ENCODE results near the gene PIK3C2G.

Gene PIK3C2G

DNA sequence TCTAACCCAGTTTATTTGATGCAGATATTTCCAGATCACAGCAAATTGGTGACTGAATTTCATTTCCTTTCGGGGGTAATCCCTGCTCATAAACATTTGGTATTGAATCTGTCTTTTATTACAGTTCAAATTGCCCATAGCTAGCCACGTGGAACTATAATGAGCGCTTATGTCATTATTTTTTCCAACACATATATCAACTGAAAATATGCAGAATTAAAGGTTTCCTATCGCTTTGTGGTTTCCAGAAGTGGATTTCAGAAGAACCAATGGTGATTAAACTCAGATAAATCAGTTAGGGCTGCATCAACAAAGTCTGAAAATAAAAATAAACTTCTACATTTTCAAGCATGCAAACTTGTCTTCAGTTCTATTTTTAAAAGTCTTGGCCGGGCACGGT is 111.9 kb downstream of the PIK3C2G start:
- TF ChIP-seq SIN3A (IDR thresholded peaks at IDR 0.05; ENCODE audit: borderline replicate concordance, insufficient read depth, low read length), result no peak
- TF ChIP-seq, protein P1, sequence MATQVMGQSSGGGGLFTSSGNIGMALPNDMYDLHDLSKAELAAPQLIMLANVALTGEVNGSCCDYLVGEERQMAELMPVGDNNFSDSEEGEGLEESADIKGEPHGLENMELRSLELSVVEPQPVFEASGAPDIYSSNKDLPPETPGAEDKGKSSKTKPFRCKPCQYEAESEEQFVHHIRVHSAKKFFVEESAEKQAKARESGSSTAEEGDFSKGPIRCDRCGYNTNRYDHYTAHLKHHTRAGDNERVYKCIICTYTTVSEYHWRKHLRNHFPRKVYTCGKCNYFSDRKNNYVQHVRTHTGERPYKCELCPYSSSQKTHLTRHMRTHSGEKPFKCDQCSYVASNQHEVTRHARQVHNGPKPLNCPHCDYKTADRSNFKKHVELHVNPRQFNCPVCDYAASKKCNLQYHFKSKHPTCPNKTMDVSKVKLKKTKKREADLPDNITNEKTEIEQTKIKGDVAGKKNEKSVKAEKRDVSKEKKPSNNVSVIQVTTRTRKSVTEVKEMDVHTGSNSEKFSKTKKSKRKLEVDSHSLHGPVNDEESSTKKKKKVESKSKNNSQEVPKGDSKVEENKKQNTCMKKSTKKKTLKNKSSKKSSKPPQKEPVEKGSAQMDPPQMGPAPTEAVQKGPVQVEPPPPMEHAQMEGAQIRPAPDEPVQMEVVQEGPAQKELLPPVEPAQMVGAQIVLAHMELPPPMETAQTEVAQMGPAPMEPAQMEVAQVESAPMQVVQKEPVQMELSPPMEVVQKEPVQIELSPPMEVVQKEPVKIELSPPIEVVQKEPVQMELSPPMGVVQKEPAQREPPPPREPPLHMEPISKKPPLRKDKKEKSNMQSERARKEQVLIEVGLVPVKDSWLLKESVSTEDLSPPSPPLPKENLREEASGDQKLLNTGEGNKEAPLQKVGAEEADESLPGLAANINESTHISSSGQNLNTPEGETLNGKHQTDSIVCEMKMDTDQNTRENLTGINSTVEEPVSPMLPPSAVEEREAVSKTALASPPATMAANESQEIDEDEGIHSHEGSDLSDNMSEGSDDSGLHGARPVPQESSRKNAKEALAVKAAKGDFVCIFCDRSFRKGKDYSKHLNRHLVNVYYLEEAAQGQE (IDR thresholded peaks at IDR 0.05; ENCODE audit: insufficient read depth in 1 of 2, low read depth in 2 of 2, low read length in 2 of 2), result no peak
- TF ChIP-seq FOXP2 (optimal IDR thresholded peaks at IDR 0.05; ENCODE audit: borderline replicate concordance, extremely low read depth, extremely low read length, insufficient read depth), result no peak
- no peak for TF ChIP-seq TAF1 (IDR thresholded peaks at IDR 0.05; ENCODE audit: borderline replicate concordance, insufficient read depth, low read length)
- no peak for TF ChIP-seq POLR2AphosphoS5 (IDR thresholded peaks at IDR 0.05; ENCODE audit: low read depth, low read length)

DNA sequence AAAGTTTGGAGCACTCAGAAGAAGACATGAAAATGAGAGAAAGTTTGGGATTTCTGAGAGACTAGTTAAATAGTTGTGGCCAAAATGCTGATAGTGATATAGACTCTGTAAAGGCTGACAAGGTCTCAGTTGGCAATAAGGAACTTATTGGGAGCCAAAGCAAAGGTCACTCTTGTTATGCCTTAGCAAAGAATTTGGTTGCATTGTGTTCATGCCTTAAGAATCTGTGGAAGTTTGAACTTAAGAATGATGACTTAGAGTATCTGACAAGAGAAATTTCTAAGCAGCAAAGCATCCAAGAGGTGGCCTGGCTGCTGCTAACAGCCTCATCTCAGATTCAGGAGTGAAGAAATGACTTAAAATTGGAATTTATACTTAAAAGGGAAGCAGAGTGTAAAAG is 113.8 kb downstream of the PIK3C2G start:
- TF ChIP-seq, protein P1 (IDR thresholded peaks at IDR 0.05; ENCODE audit: insufficient read depth in 1 of 2, low read depth in 2 of 2, low read length in 2 of 2), result no peak
- TF ChIP-seq SIN3A (IDR thresholded peaks at IDR 0.05; ENCODE audit: borderline replicate concordance, insufficient read depth, low read length) (no peak), FOXP2 (optimal IDR thresholded peaks at IDR 0.05; ENCODE audit: borderline replicate concordance, extremely low read depth, extremely low read length, insufficient read depth) (no peak), POLR2AphosphoS5 (IDR thresholded peaks at IDR 0.05; ENCODE audit: low read depth, low read length) (no peak), TAF1 (IDR thresholded peaks at IDR 0.05; ENCODE audit: borderline replicate concordance, insufficient read depth, low read length) (no peak)

DNA sequence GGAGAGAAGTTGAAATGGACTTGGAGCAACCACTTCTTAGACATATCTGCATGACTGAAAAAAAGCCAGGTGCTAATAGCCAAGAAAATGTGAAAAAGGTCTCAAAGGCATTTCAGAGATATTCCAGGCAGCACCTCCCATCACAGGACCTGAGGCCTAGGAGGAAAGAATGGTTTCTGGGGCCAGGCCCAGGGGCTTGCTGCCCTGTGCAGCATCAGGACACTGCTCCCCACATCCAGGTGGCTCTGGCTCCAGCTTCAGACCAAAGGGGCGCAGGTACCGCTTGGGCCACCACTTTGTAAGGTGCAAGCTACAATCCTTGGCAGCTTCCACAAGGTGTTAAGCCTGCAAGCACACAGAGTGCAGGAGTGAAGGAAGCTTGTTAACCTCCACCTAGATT is 114.3 kb downstream of the PIK3C2G start:
- TF ChIP-seq, protein P1 (IDR thresholded peaks at IDR 0.05; ENCODE audit: insufficient read depth in 1 of 2, low read depth in 2 of 2, low read length in 2 of 2), result no peak
- TF ChIP-seq TAF1 (IDR thresholded peaks at IDR 0.05; ENCODE audit: borderline replicate concordance, insufficient read depth, low read length) (no peak), FOXP2 (optimal IDR thresholded peaks at IDR 0.05; ENCODE audit: borderline replicate concordance, extremely low read depth, extremely low read length, insufficient read depth) (no peak), POLR2AphosphoS5 (IDR thresholded peaks at IDR 0.05; ENCODE audit: low read depth, low read length) (no peak), SIN3A (IDR thresholded peaks at IDR 0.05; ENCODE audit: borderline replicate concordance, insufficient read depth, low read length) (no peak)

- TF ChIP-seq POLR2AphosphoS5 (IDR thresholded peaks at IDR 0.05; ENCODE audit: low read depth, low read length) (no peak), FOXP2 (optimal IDR thresholded peaks at IDR 0.05; ENCODE audit: borderline replicate concordance, extremely low read depth, extremely low read length, insufficient read depth) (no peak), SIN3A (IDR thresholded peaks at IDR 0.05; ENCODE audit: borderline replicate concordance, insufficient read depth, low read length) (no peak), TAF1 (IDR thresholded peaks at IDR 0.05; ENCODE audit: borderline replicate concordance, insufficient read depth, low read length) (no peak)
- TF ChIP-seq, protein P1 (IDR thresholded peaks at IDR 0.05; ENCODE audit: insufficient read depth in 1 of 2, low read depth in 2 of 2, low read length in 2 of 2), result no peak
These were observed 121.0 kb downstream of the PIK3C2G start for GRCh38 chr12:18382236-18382885.

Data from PFSK-1 (cell line).